Effector CD4-positive, alpha-beta T cell (primary cell): ENCODE measurements around the gene APEX1.
"Not testable (repeated sequence)": the region's sequence is repeated elsewhere in the genome, so short reads cannot be mapped to it uniquely, and the experiment has no call there.

Experiments
- DNase-seq: peaks from one replicate; pipeline ENCODE4 v3.0.0-alpha.2; 2020

Gene APEX1

GRCh38 chr14:20436363-20436755 lies 18.7 kb upstream of the APEX1 start:
- DNase-seq: no peak

- DNase-seq: no peak
Measured at GRCh38 chr14:20438664-20439063, 16.4 kb upstream of the APEX1 start.

GRCh38 chr14:20440465-20440864 lies 14.6 kb upstream of the APEX1 start:
- DNase-seq: no peak

GRCh38 chr14:20440882-20441281 lies 14.1 kb upstream of the APEX1 start:
- no peak for DNase-seq

GRCh38 chr14:20441461-20441860 lies 13.6 kb upstream of the APEX1 start:
- no peak for DNase-seq

GRCh38 chr14:20443650-20444049 lies 11.4 kb upstream of the APEX1 start:
- DNase-seq: not testable (repeated sequence)

GRCh38 chr14:20446889-20447288 lies 8.1 kb upstream of the APEX1 start:
- DNase-seq: no peak

- DNase-seq: not testable (repeated sequence)
Measured at GRCh38 chr14:20452831-20453230, 2.2 kb upstream of the APEX1 start.

- DNase-seq: peak; percentile 69
Measured at GRCh38 chr14:20455355-20456300, 602 bp downstream of the APEX1 start.

GRCh38 chr14:20456971-20457370 lies 1.9 kb downstream of the APEX1 start:
- no peak for DNase-seq

- no peak for DNase-seq
Measured at GRCh38 chr14:20458031-20458789, 3.2 kb downstream of the APEX1 start.

- peak; percentile 60 for DNase-seq
Measured at GRCh38 chr14:20460458-20461224, 5.6 kb downstream of the APEX1 start.

- peak; percentile 98 for DNase-seq
Measured at GRCh38 chr14:20461225-20462141, 6.5 kb downstream of the APEX1 start, which contains the start of gene PIP4P1. PIP4P1 (minus strand) TSS chr14:20461434; CDS start chr14:20461325, 109 bp downstream.

GRCh38 chr14:20468764-20469241 lies 13.8 kb downstream of the APEX1 start:
- DNase-seq: no peak

GRCh38 chr14:20469242-20469889 lies 14.3 kb downstream of the APEX1 start, which contains the start of gene PNP:
PNP (plus strand) TSS chr14:20469406; CDS start chr14:20469525, 119 bp downstream.
- peak; percentile 85 for DNase-seq

- peak; percentile 56 for DNase-seq
Measured at GRCh38 chr14:20469890-20470602, 15.0 kb downstream of the APEX1 start.

GRCh38 chr14:20470603-20470901 lies 15.5 kb downstream of the APEX1 start:
- no peak for DNase-seq

- no peak for DNase-seq
Measured at GRCh38 chr14:20472536-20473169, 17.6 kb downstream of the APEX1 start.

GRCh38 chr14:20476776-20477175 lies 21.8 kb downstream of the APEX1 start:
- no peak for DNase-seq
